ENCODE results near the gene ZNF57. TPM values are rescaled to one million over a fixed set of nuclear protein-coding genes. Genes with fewer than 3 reads are reported as not detected.
A peak's percentile ranks its signal among the peaks of the same experiment; 100 is the strongest.

The ZNF57 gene
- total and polyA plus RNA-seq, 2 of the 13 experiments (the other 11 are each of a cell fraction or from before 2014, with no cell fraction given) = 6.6 to 17.5 TPM

DNA sequence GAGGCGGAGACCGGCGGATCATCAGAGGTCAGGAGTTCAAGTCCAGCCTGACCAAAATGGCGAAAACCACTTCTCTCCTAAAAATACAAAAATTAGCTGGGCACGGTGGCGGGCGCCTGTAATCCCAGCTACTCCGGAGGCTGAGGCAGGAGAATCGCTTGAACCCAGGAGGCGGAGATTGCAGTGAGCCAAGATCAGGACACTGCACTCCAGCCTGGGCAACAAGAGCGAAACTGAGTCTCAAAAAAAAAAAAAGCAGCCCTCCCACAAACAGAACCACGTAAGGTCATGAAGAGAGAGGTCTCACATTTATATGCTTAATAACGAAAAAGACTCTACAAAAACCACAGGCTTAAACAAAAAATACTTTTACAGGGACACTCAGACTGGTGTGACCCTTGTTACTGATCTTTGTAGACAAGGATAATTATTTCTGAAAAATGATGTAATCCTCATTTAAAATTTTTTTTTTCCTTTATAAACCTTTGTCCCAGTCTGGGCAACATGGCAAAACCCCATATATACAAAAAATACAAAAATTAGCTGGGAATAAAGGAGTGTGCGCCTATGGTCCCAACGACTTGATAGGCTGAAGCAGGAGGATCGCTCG, 45.0 kb downstream of the ZNF57 start:
- ChIA-PET CTCF (ENCODE audit: low intra/inter-chr PET ratio, low total read pairs) (no interaction called here), POLR2A (no interaction called here)
- Histone ChIP-seq H3K27ac (ENCODE audit: extremely low read length, insufficient read depth, low read length) (peak overlapping the region; percentile 71), H3K79me2 (ENCODE audit: insufficient read depth, low read length) (peaks cover 35% of the 10 kb centered on the region), H4K20me1 (ENCODE audit: insufficient read depth, low read length) (peaks cover 8% of the 10 kb centered on the region; the same call in 1 of the 2 replicates), H3K9me3 (ENCODE audit: low read length) (no peaks in the 10 kb centered on the region), H3K27me3 (ENCODE audit: control insufficient read depth in 1 of 2, insufficient read depth in 2 of 2, low read length in 2 of 2) (no peaks in the 10 kb centered on the region; a peak in 1 of 5 replicates), H2AFZ (ENCODE audit: low read length) (no peak overlapping the region), H3K4me2 (ENCODE audit: low read depth, low read length) (peak overlapping the region; percentile 74), H3K9ac (ENCODE audit: insufficient read depth, low read depth, low read length) (peak overlapping the region; percentile 72), H3K4me1 (ENCODE audit: insufficient read depth, low read length) (peaks cover 30% of the 10 kb centered on the region), H3K4me3 (replicated peaks in 1 of 3; ENCODE audit: insufficient read depth in 1 of 3, low read depth in 2 of 3, low read length in 3 of 3) (peak overlapping the region; percentile 82 to 90 (median 84); a peak in 5 of 6 replicates), H3K36me3 (replicated peaks in 1 of 2; ENCODE audit: control insufficient read depth in 1 of 2, insufficient read depth in 2 of 2, low read length in 2 of 2) (no peaks in the 10 kb centered on the region)
- no peak for ATAC-seq
- in situ Hi-C loops (cut with HindIII; ENCODE audit: extremely low pct_ligation_motif_present, low pct_unique_long_range_greater_than_20kb) (no loop called here), intact Hi-C loops (cut with micrococcal nuclease; ENCODE audit: unreplicated experiment) (no loop called here)
- DNase-seq (ENCODE audit: low spot score) = no peak
- WGBS (ENCODE audit: low lambda C conversion rate) = 73% methylated on average over 17 of the region's 17 CpGs
- FAIRE-seq = no peak
- TSS peak; percentile 90 for BruUV-seq (replicated peaks)
- TF ChIP-seq, protein P1, sequence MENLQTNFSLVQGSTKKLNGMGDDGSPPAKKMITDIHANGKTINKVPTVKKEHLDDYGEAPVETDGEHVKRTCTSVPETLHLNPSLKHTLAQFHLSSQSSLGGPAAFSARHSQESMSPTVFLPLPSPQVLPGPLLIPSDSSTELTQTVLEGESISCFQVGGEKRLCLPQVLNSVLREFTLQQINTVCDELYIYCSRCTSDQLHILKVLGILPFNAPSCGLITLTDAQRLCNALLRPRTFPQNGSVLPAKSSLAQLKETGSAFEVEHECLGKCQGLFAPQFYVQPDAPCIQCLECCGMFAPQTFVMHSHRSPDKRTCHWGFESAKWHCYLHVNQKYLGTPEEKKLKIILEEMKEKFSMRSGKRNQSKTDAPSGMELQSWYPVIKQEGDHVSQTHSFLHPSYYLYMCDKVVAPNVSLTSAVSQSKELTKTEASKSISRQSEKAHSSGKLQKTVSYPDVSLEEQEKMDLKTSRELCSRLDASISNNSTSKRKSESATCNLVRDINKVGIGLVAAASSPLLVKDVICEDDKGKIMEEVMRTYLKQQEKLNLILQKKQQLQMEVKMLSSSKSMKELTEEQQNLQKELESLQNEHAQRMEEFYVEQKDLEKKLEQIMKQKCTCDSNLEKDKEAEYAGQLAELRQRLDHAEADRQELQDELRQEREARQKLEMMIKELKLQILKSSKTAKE (CRISPR knock-in tag; IDR thresholded peaks at IDR 0.05; ENCODE audit: borderline replicate concordance) = no peak
- TF ChIP-seq ZNF598 (CRISPR knock-in tag; IDR thresholded peaks at IDR 0.05; ENCODE audit: borderline replicate concordance) (no peak), STAG1 (CRISPR knock-in tag; IDR thresholded peaks at IDR 0.05) (no peak), ZNF841 (CRISPR knock-in tag; IDR thresholded peaks at IDR 0.05; ENCODE audit: borderline replicate concordance) (0 out of 2 replicates have a peak, but pooled peaks have one; percentile 41), RBAK (CRISPR knock-in tag; IDR thresholded peaks at IDR 0.05) (peak; percentile 15; the same call in 1 of the 2 replicates), RFX3 (CRISPR knock-in tag; IDR thresholded peaks at IDR 0.05) (no peak), HNRNPK (IDR thresholded peaks at IDR 0.05; ENCODE audit: low read depth, low read length, poor library complexity, severe bottlenecking) (no peak)
- TF ChIP-seq, protein P2, sequence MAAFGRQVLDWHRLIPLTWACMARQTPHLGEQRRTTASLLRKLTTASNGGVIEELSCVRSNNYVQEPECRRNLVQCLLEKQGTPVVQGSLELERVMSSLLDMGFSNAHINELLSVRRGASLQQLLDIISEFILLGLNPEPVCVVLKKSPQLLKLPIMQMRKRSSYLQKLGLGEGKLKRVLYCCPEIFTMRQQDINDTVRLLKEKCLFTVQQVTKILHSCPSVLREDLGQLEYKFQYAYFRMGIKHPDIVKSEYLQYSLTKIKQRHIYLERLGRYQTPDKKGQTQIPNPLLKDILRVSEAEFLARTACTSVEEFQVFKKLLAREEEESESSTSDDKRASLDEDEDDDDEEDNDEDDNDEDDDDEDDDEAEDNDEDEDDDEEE (CRISPR knock-in tag; IDR thresholded peaks at IDR 0.05) = peak; percentile 6; the same call in 1 of the 2 replicates
- TF ChIP-seq, protein P3, sequence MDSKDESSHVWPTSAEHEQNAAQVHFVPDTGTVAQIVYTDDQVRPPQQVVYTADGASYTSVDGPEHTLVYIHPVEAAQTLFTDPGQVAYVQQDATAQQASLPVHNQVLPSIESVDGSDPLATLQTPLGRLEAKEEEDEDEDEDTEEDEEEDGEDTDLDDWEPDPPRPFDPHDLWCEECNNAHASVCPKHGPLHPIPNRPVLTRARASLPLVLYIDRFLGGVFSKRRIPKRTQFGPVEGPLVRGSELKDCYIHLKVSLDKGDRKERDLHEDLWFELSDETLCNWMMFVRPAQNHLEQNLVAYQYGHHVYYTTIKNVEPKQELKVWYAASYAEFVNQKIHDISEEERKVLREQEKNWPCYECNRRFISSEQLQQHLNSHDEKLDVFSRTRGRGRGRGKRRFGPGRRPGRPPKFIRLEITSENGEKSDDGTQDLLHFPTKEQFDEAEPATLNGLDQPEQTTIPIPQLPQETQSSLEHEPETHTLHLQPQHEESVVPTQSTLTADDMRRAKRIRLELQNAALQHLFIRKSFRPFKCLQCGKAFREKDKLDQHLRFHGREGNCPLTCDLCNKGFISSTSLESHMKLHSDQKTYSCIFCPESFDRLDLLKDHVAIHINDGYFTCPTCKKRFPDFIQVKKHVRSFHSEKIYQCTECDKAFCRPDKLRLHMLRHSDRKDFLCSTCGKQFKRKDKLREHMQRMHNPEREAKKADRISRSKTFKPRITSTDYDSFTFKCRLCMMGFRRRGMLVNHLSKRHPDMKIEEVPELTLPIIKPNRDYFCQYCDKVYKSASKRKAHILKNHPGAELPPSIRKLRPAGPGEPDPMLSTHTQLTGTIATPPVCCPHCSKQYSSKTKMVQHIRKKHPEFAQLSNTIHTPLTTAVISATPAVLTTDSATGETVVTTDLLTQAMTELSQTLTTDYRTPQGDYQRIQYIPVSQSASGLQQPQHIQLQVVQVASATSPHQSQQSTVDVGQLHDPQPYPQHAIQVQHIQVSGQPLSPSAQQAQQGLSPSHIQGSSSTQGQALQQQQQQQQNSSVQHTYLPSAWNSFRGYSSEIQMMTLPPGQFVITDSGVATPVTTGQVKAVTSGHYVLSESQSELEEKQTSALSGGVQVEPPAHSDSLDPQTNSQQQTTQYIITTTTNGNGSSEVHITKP (CRISPR knock-in tag; IDR thresholded peaks at IDR 0.05; ENCODE audit: low read depth) = no peak
- TF ChIP-seq, protein P4, sequence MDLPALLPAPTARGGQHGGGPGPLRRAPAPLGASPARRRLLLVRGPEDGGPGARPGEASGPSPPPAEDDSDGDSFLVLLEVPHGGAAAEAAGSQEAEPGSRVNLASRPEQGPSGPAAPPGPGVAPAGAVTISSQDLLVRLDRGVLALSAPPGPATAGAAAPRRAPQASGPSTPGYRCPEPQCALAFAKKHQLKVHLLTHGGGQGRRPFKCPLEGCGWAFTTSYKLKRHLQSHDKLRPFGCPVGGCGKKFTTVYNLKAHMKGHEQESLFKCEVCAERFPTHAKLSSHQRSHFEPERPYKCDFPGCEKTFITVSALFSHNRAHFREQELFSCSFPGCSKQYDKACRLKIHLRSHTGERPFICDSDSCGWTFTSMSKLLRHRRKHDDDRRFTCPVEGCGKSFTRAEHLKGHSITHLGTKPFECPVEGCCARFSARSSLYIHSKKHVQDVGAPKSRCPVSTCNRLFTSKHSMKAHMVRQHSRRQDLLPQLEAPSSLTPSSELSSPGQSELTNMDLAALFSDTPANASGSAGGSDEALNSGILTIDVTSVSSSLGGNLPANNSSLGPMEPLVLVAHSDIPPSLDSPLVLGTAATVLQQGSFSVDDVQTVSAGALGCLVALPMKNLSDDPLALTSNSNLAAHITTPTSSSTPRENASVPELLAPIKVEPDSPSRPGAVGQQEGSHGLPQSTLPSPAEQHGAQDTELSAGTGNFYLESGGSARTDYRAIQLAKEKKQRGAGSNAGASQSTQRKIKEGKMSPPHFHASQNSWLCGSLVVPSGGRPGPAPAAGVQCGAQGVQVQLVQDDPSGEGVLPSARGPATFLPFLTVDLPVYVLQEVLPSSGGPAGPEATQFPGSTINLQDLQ (CRISPR knock-in tag; IDR thresholded peaks at IDR 0.05) = no peak
